ENCODE measurements around the gene ARHGAP9.
"Not testable (repeated sequence)": the region's sequence is repeated elsewhere in the genome, so short reads cannot be mapped to it uniquely, and the experiment has no call there.

ARHGAP9 gene

GRCh38 chr12:57456145-57456700, 23.4 kb downstream of the ARHGAP9 start:
- DNase-seq: no peak

GRCh38 chr12:57455374-57456144, 24.1 kb downstream of the ARHGAP9 start:
- no peak for DNase-seq

- no peak for DNase-seq
Measured at GRCh38 chr12:57454566-57455373, 24.9 kb downstream of the ARHGAP9 start, which contains the start of gene INHBE. INHBE (plus strand) TSS chr12:57455307; CDS start chr12:57455537, 230 bp downstream.

DNA sequence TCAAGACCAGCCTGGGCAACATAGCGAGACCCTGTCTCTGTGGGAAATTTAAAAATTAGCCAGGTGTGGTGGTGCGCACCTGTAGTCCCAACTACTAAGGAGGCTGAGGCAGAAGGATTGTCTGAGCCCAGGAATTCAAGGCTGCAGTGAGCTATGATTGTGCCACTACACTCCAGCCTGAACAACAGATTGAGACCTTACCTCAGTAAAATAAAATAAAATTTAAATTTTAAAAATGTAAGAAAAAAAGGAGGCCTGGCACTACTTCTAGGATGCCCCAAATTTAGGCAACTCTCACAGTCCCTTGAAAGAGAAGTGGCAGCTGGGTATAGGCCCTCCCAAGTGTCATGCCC, 25.5 kb downstream of the ARHGAP9 start:
- no peak for DNase-seq

DNA sequence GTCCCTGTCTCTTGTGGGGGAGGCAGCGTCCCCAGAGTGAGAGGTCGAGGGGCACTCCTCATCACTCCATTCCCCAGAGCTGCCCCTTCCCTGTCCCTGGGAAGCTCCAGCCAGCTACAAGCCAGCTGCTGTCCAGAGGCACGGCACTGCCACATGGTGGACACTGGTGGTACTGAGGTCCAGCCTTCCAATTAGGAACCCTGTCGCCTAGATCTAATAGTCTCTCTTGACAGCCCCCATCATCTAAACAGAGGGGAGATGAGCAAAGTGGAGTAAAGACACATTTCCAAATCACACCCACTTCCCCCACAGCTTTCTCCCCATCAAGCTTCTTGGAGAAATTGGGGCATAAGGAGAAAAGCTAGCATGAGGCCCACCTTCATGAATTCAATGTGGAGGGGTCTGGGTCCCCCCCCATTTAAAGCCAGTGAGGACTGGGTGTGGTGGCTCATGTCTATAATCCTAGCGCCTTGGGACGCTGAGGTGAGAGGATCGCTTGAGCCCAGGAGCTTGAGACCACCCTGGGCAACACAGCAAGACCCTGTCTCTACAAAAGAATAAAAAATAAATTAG, 26.6 kb downstream of the ARHGAP9 start:
- peak; percentile 65 for DNase-seq

- DNase-seq: no peak
Measured at GRCh38 chr12:57452181-57452936, 27.3 kb downstream of the ARHGAP9 start.

DNA sequence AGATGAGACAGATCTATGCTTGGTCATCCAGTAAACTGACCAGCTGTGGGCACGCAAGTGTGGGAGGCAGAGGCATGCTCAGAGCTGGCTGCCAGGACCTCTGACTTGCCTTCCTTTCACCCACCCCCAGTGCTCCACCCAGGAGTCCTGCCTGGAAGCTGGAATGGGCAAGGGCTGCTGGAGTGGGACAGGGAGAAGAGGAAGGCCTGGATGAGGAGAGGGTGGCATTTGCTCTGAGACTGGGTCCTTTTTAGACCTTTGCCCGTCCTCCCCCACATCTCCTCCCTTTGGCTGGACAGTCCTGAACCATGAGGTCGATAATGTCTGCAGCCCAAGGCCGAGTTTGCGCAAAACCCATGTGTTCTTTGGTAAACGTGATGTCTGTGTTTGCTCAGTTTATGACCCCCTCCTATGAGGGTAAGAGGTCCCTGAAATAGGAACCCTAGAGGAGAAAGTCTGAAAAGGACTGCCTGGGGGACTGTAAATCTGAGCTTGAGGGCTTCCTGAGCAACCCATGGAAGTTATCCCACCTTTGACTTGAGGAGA, 28.4 kb downstream of the ARHGAP9 start:
- DNase-seq: no peak

DNA sequence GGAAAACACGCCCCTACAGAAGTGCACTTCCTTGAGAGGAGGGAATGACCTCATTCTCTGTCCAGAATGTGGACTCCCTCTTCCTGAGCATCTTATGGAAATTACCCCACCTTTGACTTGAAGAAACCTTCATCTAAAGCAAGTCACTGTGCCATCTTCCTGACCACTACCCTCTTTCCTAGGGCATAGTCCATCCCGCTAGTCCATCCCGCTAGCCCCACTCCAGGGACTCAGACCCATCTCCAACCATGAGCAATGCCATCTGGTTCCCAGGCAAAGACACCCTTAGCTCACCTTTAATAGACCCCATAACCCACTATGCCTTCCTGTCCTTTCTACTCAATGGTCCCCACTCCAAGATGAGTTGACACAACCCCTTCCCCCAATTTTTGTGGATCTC, 29.6 kb downstream of the ARHGAP9 start:
- no peak for DNase-seq

DNA sequence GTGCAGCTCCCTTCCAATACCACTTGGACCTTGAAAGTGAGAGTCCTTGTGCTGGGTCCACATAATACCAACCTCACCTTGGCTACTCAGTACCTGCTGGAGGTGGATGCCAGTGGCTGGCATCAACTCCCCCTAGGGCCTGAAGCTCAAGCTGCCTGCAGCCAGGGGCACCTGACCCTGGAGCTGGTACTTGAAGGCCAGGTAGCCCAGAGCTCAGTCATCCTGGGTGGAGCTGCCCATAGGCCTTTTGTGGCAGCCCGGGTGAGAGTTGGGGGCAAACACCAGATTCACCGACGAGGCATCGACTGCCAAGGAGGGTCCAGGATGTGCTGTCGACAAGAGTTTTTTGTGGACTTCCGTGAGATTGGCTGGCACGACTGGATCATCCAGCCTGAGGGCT, 30.3 kb downstream of the ARHGAP9 start:
- no peak for DNase-seq

DNA sequence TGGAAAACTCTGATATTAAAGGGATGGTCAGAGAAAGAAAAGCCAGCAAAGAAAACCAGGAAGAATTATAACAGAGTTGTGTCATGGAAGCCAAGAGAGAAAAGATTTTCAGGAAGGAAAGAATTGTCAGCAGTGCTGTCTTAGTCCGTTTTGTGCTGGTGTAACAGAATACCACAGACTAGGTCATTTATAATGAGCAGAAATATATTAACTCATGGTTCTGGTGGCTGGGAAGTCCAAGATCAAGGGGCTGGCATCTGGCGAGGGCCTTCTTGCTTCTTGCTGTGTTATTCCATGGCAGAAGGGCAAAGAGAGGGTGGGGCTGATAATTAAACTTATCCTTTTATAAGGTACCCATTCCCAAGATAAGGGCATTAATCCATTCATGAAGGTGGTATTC, 31.0 kb downstream of the ARHGAP9 start:
- DNase-seq: no peak

GRCh38 chr12:57446292-57446960, 33.2 kb downstream of the ARHGAP9 start:
- DNase-seq: no peak

GRCh38 chr12:57444744-57445143, 34.9 kb downstream of the ARHGAP9 start:
- DNase-seq: no peak

GRCh38 chr12:57444337-57444736, 35.3 kb downstream of the ARHGAP9 start:
- DNase-seq: not testable (repeated sequence)

DNA sequence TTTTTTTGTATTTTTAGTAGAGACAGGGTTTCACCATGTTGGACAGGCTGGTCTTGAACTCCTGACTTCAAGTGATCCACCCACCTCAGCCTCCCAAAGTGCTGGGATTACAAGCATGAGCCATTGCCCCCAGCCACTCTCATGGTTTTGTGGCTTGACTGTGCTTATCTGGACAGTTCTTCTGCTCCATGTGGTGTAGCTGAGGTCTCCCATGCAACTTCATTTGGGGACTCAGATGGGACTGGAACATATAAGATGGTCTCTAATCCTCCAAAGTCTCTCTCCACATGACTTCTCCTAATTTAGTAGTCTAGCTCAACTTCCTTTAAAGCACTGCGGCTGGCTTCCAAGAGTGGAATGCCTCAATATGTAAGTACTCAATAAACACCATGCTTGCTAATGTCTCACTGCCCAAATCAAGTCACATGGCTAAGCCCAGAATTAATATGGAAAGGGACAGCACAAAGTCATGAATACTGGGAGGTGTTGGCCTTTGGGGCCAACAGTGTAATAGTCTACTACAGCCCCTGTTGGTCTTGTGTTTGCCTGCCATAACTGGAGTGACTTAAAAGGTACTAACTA, 37.7 kb downstream of the ARHGAP9 start:
- no peak for DNase-seq

DNA sequence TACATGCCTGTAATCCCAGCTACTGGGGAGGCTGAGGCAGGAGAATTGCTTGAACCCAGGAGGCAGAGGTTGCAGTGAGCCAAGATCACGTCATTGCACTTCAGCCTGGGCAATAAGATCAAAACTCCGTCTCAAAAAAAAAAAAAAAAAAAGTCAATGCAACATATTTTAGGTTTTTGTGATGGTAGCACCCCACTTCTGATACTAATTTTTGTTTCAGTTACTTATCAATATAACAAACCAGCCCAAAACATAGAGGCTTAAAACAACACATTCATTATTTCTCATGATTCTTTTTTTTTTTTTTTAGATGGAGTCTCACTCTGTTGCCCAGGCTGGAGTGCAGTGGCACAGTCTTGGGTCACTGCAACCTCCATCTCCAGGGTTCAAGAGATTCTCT, 38.3 kb downstream of the ARHGAP9 start:
- not testable (repeated sequence) for DNase-seq

DNA sequence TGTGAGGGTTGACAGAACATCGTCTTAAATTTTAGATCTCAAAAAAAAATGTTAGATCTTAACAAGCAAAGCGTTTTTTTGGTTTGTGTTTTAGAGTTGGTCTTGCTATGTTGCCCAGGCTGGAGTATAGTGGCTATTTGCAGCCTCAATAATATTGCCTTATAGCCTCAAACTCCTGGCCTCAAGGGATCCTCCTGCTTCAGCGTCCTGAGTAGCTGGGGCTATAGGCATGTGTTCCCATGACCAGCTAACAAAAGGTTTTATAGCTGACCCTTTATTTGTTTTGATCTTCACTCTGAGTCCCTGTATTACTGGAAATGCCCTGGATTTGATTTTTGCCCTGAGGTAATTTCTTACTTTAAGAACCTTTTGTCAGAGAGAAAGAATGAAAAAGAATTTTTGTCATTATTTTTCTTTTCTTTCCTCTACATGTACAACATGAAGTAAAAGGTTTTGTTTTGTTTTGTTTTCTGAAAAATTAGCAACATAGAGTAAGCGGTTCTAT, 39.9 kb downstream of the ARHGAP9 start:
- no peak for DNase-seq

- no peak for DNase-seq
Measured at GRCh38 chr12:57438400-57438799, 41.3 kb downstream of the ARHGAP9 start.

- DNase-seq: no peak
Measured at GRCh38 chr12:57435293-57435692, 44.4 kb downstream of the ARHGAP9 start.

GRCh38 chr12:57434517-57435223, 45.0 kb downstream of the ARHGAP9 start, which contains the start of gene INHBC:
INHBC (plus strand) TSS chr12:57434784; CDS start chr12:57434887, 103 bp downstream.
- no peak for DNase-seq

DNA sequence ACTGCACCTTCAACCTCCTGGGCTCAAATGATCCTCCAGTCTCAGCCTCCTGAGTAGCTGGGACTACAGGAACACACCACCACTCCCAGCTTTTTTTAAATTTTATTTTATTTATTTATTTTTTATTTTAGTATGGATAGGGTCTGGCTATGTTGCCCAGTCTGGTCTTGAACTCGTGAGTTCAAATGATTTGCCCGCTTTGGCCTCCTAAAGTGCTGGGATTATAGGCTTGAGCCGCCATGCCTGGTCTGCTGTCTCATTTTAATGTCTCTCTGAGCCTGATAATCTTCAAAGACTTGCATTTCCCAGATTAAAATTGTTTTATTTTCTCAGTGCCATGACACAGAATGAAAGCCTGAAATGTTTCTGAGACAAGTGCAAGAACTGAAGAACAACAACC, 46.3 kb downstream of the ARHGAP9 start:
- DNase-seq: no peak
